Esophagus squamous epithelium (tissue), 4 donors: ENCODE results near the gene AUTS2.

Experiments
- CTCF ChIP-seq, 6 experiments: fragments of 450-650 bp in 4 of 6; fragments of 200-600 bp in 2 of 6; sonication (generic) in 2 of 6; IDR thresholded peaks; one replicate each; pipeline ENCODE4 v1.5.1; 2016 to 2019; ENCODE audit warnings: antibody characterized with exemption in 6 of 6, mild to moderate bottlenecking in 4 of 6, moderate library complexity in 4 of 6
- POLR2A ChIP-seq, 4 donors: fragments of 450-650 bp; IDR thresholded peaks; one replicate each; pipeline ENCODE4 v1.6.1; 2017; ENCODE audit warnings: antibody characterized with exemption in 4 of 4, mild to moderate bottlenecking in 4 of 4, moderate library complexity in 3 of 4

GRCh38 chr7:70799841-70800405 lies 1201.6 kb downstream of the AUTS2 start:
- TF ChIP-seq CTCF (IDR thresholded peaks at IDR 0.05) (no peak), POLR2A (IDR thresholded peaks at IDR 0.05) (no peak)
